Neural cell (in vitro differentiated cells): ENCODE data around the gene CDC42EP5. TPM values are rescaled to one million over a fixed set of nuclear protein-coding genes. Genes with fewer than 3 reads are reported as not detected.
"Not testable (repeated sequence)": the region's sequence is repeated elsewhere in the genome, so short reads cannot be mapped to it uniquely, and the experiment has no call there.

Experiments used
- H2AFZ ChIP-seq: fragments of 200-600, 300-800 bp; sonication (generic), shearing (Covaris generic); 2 replicates; pipeline ENCODE4 v1.6.0; 2014; ENCODE audit warnings: low read depth, mild to moderate bottlenecking, antibody characterized with exemption, low read length, moderate library complexity
- H3F3A ChIP-seq: fragments of 200-600 bp; shearing (Covaris generic); 2 replicates; pipeline ENCODE4 v1.6.1; 2016; ENCODE audit warnings: mild to moderate bottlenecking, moderate library complexity, mixed read lengths, antibody characterized with exemption, low read length; ENCODE audit not compliant: insufficient read depth, poor library complexity, severe bottlenecking
- H3K27ac ChIP-seq: fragments of 200-600, 300-800 bp; sonication (generic), shearing (Covaris generic); 2 replicates; pipeline ENCODE4 v1.5.1; 2014; ENCODE audit warnings: mild to moderate bottlenecking, low read length, moderate library complexity
- H3K27me3 ChIP-seq: fragments of 300-800, 200-600 bp; sonication (generic), shearing (Covaris generic); 2 replicates; pipeline ENCODE4 v1.6.0; 2014; ENCODE audit warnings: mild to moderate bottlenecking, low read depth, low read length, moderate library complexity; ENCODE audit not compliant: insufficient read depth
- H3K36me3 ChIP-seq: fragments of 300-800, 200-600 bp; sonication (generic), shearing (Covaris generic); 2 replicates; pipeline ENCODE4 v1.5.1; 2014; ENCODE audit warnings: mild to moderate bottlenecking, antibody characterized with exemption, low read length, moderate library complexity; ENCODE audit not compliant: insufficient read depth
- H3K4me2 ChIP-seq: fragments of 300-800, 200-600 bp; sonication (generic), shearing (Covaris generic); 2 replicates; pipeline ENCODE4 v1.6.0; 2014; ENCODE audit warnings: mild to moderate bottlenecking, low read length
- H3K4me3 ChIP-seq: fragments of 300-800, 200-600 bp; sonication (generic), shearing (Covaris generic); 2 replicates; pipeline ENCODE4 v1.5.1; 2014; ENCODE audit warnings: mild to moderate bottlenecking, low read length, moderate library complexity
- H3K79me2 ChIP-seq: fragments of 200-600 bp; shearing (Covaris generic); replicated peaks from 2 replicates; pipeline ENCODE4 v1.6.0; 2014; ENCODE audit warnings: mild to moderate bottlenecking, low read length, moderate library complexity; ENCODE audit not compliant: insufficient read depth
- H3K9ac ChIP-seq: fragments of 300-800, 200-600 bp; sonication (generic), shearing (Covaris generic); 2 replicates; pipeline ENCODE4 v1.6.1; 2016; ENCODE audit warnings: mild to moderate bottlenecking, low read length, mixed read lengths
- H3K9me2 ChIP-seq: fragments of 200-600 bp; shearing (Covaris generic); 2 replicates; pipeline ENCODE4 v1.6.1; 2016; ENCODE audit warnings: mild to moderate bottlenecking, low read length, mixed read lengths; ENCODE audit not compliant: insufficient read depth
- H3K9me3 ChIP-seq: fragments of 200-600, 300-800 bp; sonication (generic), shearing (Covaris generic); 2 replicates; pipeline ENCODE4 v1.6.1; 2016; ENCODE audit warnings: mild to moderate bottlenecking, mixed run types, low read length, moderate library complexity, mixed read lengths
- H4K20me1 ChIP-seq: fragments of 200-600 bp; shearing (Covaris generic); 2 replicates; pipeline ENCODE4 v1.6.1; 2016; ENCODE audit warnings: mild to moderate bottlenecking, mixed run types; ENCODE audit not compliant: insufficient read depth
- CTCF ChIP-seq: fragments of 450-650 bp; IDR thresholded peaks from 2 replicates; pipeline ENCODE4 v1.5.1; 2014; ENCODE audit warnings: antibody characterized with exemption, mild to moderate bottlenecking, moderate library complexity; ENCODE audit not compliant: poor library complexity, severe bottlenecking
- EP300 ChIP-seq: fragments of 450-650 bp; conservative IDR thresholded peaks from 2 replicates; pipeline ENCODE4 v1.6.1; 2014; ENCODE audit warnings: antibody characterized with exemption, mild to moderate bottlenecking, moderate library complexity; ENCODE audit not compliant: poor library complexity, severe bottlenecking
- EZH2 ChIP-seq: fragments of 200-600, 300-800 bp; shearing (Covaris generic), sonication (generic); IDR thresholded peaks from 2 replicates; pipeline ENCODE4 v1.6.1; 2014; ENCODE audit warnings: antibody characterized with exemption, low read length, borderline replicate concordance, mild to moderate bottlenecking; ENCODE audit not compliant: insufficient read depth, poor library complexity, severe bottlenecking
- MXI1 ChIP-seq: fragments of 450-650 bp; conservative IDR thresholded peaks from 2 replicates; pipeline ENCODE4 v1.6.1; 2014; ENCODE audit warnings: antibody characterized with exemption, mild to moderate bottlenecking; ENCODE audit not compliant: poor library complexity, severe bottlenecking
- POLR2AphosphoS5 ChIP-seq: IDR thresholded peaks from 2 replicates; pipeline ENCODE4 v1.6.1; 2012
- RAD21 ChIP-seq: fragments of 450-650 bp; conservative IDR thresholded peaks from 2 replicates; pipeline ENCODE4 v1.6.1; 2014; ENCODE audit warnings: antibody characterized with exemption, mild to moderate bottlenecking, moderate library complexity
- REST ChIP-seq: IDR thresholded peaks from 2 replicates; pipeline ENCODE4 v1.6.1; 2012; ENCODE audit warnings: borderline replicate concordance
- SMC3 ChIP-seq: fragments of 450-650 bp; conservative IDR thresholded peaks from 2 replicates; pipeline ENCODE4 v1.6.1; 2014; ENCODE audit warnings: antibody characterized with exemption, mild to moderate bottlenecking, moderate library complexity; ENCODE audit not compliant: poor library complexity
- TAF1 ChIP-seq: IDR thresholded peaks from 2 replicates; pipeline ENCODE4 v1.6.1; 2012; ENCODE audit warnings: low read depth
- polyA plus RNA-seq: library from polyadenylated mRNA; depleted of rRNA; stranded (reverse); fragments of >200 nt; gene quantifications from 2 replicates; pipeline ENCODE4 v1.2.3, GENCODE V29; 2014

Gene CDC42EP5
- polyA plus RNA-seq, 1 donor from 2014 or later = not detected

- not testable (repeated sequence) for H3F3A ChIP-seq, H3K79me2 ChIP-seq, H3K4me2 ChIP-seq, H3K9me2 ChIP-seq, H3K36me3 ChIP-seq, H3K27me3 ChIP-seq, H3K9me3 ChIP-seq, H4K20me1 ChIP-seq, H2AFZ ChIP-seq, H3K9ac ChIP-seq, H3K27ac ChIP-seq, H3K4me3 ChIP-seq
Observed at GRCh38 chr19:54505542-54505941, 32.4 kb upstream of the CDC42EP5 start.

- Histone ChIP-seq H3K9me2 (no peaks in the 10 kb centered on the region), H3K36me3 (no peaks in the 10 kb centered on the region), H3K4me2 (no peak within 1 kb of the TSS), H3K27me3 (no peaks in the 10 kb centered on the region), H3K9me3 (no peaks in the 10 kb centered on the region), H3F3A (no peaks in the 10 kb centered on the region), H4K20me1 (no peaks in the 10 kb centered on the region), H3K4me3 (no peak within 1 kb of the TSS), H2AFZ (no peak within 1 kb of the TSS), H3K27ac (no peak within 1 kb of the TSS), H3K9ac (no peak within 1 kb of the TSS), H3K79me2 (no peaks in the 10 kb centered on the region)
- TF ChIP-seq CTCF = no peak
- no peak for TF ChIP-seq SMC3
- no peak for TF ChIP-seq MXI1
- no peak for TF ChIP-seq RAD21
- no peak for TF ChIP-seq TAF1
- TF ChIP-seq POLR2AphosphoS5 = no peak
- no peak for TF ChIP-seq REST
- no peak for TF ChIP-seq EZH2
- TF ChIP-seq EP300 = no peak
Observed at GRCh38 chr19:54502518-54503048, 29.5 kb upstream of the CDC42EP5 start, which contains the start of gene LAIR2. LAIR2 (plus strand) TSS chr19:54502831; CDS start chr19:54502919, 88 bp downstream.

- not testable (repeated sequence) for H3K79me2 ChIP-seq, H4K20me1 ChIP-seq, H3K4me2 ChIP-seq, H3K9me3 ChIP-seq, H3K27ac ChIP-seq, H2AFZ ChIP-seq, H3K36me3 ChIP-seq, H3K9me2 ChIP-seq, H3K9ac ChIP-seq, H3F3A ChIP-seq, H3K27me3 ChIP-seq, H3K4me3 ChIP-seq
Observed at GRCh38 chr19:54498451-54498772, 25.3 kb upstream of the CDC42EP5 start.

- H4K20me1 ChIP-seq, H3K9ac ChIP-seq, H3K79me2 ChIP-seq, H3K4me3 ChIP-seq, H3K36me3 ChIP-seq, H3F3A ChIP-seq, H3K9me2 ChIP-seq, H3K9me3 ChIP-seq, H2AFZ ChIP-seq, H3K4me2 ChIP-seq, H3K27me3 ChIP-seq, H3K27ac ChIP-seq: not testable (repeated sequence)
Observed at GRCh38 chr19:54497747-54498450, 24.8 kb upstream of the CDC42EP5 start.

- not testable (repeated sequence) for H3K27ac ChIP-seq, H3K9me2 ChIP-seq, H3K4me2 ChIP-seq, H3K79me2 ChIP-seq, H3F3A ChIP-seq, H3K27me3 ChIP-seq, H2AFZ ChIP-seq, H4K20me1 ChIP-seq, H3K9ac ChIP-seq, H3K4me3 ChIP-seq, H3K36me3 ChIP-seq, H3K9me3 ChIP-seq
Observed at GRCh38 chr19:54495284-54495683, 22.2 kb upstream of the CDC42EP5 start.
